ENCODE data around the gene PDE6D.

DNA sequence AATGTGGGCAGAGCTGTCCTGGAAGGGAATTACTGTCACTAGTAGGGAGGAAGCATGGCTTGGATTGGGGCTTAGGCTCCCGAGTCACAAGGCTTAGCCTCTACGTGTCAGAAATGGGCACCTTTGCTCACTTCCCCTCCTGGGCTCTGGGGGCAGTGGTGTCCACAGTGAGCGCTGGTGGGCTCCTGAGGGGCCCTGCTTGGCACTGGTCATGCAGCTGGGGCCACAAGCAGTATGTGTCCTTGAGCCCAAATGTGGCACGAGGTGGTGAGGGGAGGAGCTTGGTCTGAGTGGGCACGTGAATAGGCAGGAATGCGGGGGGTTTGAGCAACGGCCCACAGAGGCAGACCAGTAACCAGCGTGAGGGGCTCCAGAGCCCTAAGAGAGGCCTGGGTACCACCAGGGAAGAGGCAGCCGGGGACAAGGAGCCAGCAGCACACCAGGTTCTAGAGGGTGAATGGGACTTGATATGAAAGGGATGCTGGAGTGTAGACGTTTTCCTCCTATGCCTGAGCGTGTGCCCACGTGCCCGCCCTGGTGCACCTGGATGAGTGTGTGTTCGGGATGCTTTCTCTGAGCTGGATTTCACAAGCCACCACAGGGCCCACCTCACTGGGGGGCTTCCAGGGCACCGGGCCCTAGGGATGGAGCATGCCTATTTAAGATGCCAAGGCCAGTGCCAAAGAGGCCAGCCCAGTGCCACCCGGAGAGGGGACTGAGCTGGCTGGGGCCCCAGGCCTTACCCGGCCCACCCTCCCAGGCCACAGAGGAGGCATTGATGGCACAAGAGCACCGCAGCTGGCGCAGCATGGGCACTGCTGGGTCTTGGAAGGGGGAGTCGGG lies 95.5 kb downstream of the PDE6D start:
- TF ChIP-seq, protein P1, sequence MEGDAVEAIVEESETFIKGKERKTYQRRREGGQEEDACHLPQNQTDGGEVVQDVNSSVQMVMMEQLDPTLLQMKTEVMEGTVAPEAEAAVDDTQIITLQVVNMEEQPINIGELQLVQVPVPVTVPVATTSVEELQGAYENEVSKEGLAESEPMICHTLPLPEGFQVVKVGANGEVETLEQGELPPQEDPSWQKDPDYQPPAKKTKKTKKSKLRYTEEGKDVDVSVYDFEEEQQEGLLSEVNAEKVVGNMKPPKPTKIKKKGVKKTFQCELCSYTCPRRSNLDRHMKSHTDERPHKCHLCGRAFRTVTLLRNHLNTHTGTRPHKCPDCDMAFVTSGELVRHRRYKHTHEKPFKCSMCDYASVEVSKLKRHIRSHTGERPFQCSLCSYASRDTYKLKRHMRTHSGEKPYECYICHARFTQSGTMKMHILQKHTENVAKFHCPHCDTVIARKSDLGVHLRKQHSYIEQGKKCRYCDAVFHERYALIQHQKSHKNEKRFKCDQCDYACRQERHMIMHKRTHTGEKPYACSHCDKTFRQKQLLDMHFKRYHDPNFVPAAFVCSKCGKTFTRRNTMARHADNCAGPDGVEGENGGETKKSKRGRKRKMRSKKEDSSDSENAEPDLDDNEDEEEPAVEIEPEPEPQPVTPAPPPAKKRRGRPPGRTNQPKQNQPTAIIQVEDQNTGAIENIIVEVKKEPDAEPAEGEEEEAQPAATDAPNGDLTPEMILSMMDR (IDR thresholded peaks at IDR 0.05), result peak; percentile 28
- TF ChIP-seq EZH2 (IDR thresholded peaks at IDR 0.05; ENCODE audit: borderline replicate concordance, insufficient read depth, low read depth, low read length, poor library complexity, severe bottlenecking), result no peak
